DMS153 treated with DMSO at 0.1 percent for 48 hours (cell line): ENCODE data around the gene FAM210A.
"Not testable (repeated sequence)": the region's sequence is repeated elsewhere in the genome, so short reads cannot be mapped to it uniquely, and the experiment has no call there.

Experiments
- DNase-seq: peaks from one replicate; lab custom pipeline; 2025; ENCODE audit not compliant: unreplicated experiment; lab: John Stamatoyannopoulos, UW

FAM210A gene

GRCh38 chr18:13726232-13726971, at the start of gene FAM210A, which contains the start of gene RNMT:
FAM210A (minus strand) TSS chr18:13726558; CDS start chr18:13682077, 44,481 bp downstream.
RNMT (plus strand) TSS chr18:13726673; CDS start chr18:13731518, 4,845 bp downstream.
- DNase-seq: peak; percentile 44

GRCh38 chr18:13775058-13775457, 48.7 kb upstream of the FAM210A start:
- DNase-seq: no peak

- no peak for DNase-seq
Measured at GRCh38 chr18:13762690-13763439, 36.5 kb upstream of the FAM210A start.

- no peak for DNase-seq
Measured at GRCh38 chr18:13760047-13760446, 33.7 kb upstream of the FAM210A start.

GRCh38 chr18:13758622-13759021, 32.3 kb upstream of the FAM210A start:
- DNase-seq: no peak

- no peak for DNase-seq
Measured at GRCh38 chr18:13756671-13757070, 30.3 kb upstream of the FAM210A start.

GRCh38 chr18:13756261-13756660, 29.9 kb upstream of the FAM210A start:
- DNase-seq: no peak

- not testable (repeated sequence) for DNase-seq
Measured at GRCh38 chr18:13751599-13751998, 25.2 kb upstream of the FAM210A start.

- no peak for DNase-seq
Measured at GRCh38 chr18:13746633-13747032, 20.3 kb upstream of the FAM210A start.

GRCh38 chr18:13745696-13746095, 19.3 kb upstream of the FAM210A start:
- no peak for DNase-seq

- DNase-seq: no peak
Measured at GRCh38 chr18:13735681-13736080, 9.3 kb upstream of the FAM210A start.

- DNase-seq: no peak
Measured at GRCh38 chr18:13730481-13730880, 4.1 kb upstream of the FAM210A start.

GRCh38 chr18:13726972-13727331, 594 bp upstream of the FAM210A start:
- DNase-seq: no peak

- DNase-seq: no peak
Measured at GRCh38 chr18:13725566-13726231, 659 bp downstream of the FAM210A start.

GRCh38 chr18:13720847-13721246, 5.5 kb downstream of the FAM210A start:
- DNase-seq: no peak

- DNase-seq: no peak
Measured at GRCh38 chr18:13720123-13720522, 6.2 kb downstream of the FAM210A start.

GRCh38 chr18:13716916-13717315, 9.4 kb downstream of the FAM210A start:
- DNase-seq: no peak

- DNase-seq: no peak
Measured at GRCh38 chr18:13715330-13715729, 11.0 kb downstream of the FAM210A start.

- DNase-seq: no peak
Measured at GRCh38 chr18:13713455-13714055, 12.8 kb downstream of the FAM210A start.

- no peak for DNase-seq
Measured at GRCh38 chr18:13712400-13713131, 13.8 kb downstream of the FAM210A start.

- DNase-seq: no peak
Measured at GRCh38 chr18:13710414-13710831, 15.9 kb downstream of the FAM210A start.
